Lower leg skin (tissue), 4 donors: ENCODE measurements around the gene KPNA6. TPM values are rescaled to one million over a fixed set of nuclear protein-coding genes. Genes with fewer than 3 reads are reported as not detected.

Experiments
- DNase-seq, 2 donors: peaks; one replicate each; pipeline ENCODE4 v3.0.0-alpha.2; 2019; ENCODE audit warnings: low spot score in 2 of 2
- H3K4me3 ChIP-seq: fragments of 200-600 bp; sonication (generic); 2 replicates; pipeline ENCODE4 v1.5.1; 2017; ENCODE audit warnings: mild to moderate bottlenecking, low read depth; ENCODE audit not compliant: poor library complexity, severe bottlenecking
- CTCF ChIP-seq, 3 donors: fragments of 450-650 bp; IDR thresholded peaks; one replicate each; pipeline ENCODE4 v1.5.1; 2016; ENCODE audit warnings: antibody characterized with exemption in 3 of 3, mild to moderate bottlenecking in 3 of 3, moderate library complexity in 2 of 3
- POLR2A ChIP-seq, 2 donors: fragments of 450-650 bp; IDR thresholded peaks; one replicate each; pipeline ENCODE4 v1.6.1; 2016 to 2017; ENCODE audit warnings: antibody characterized with exemption in 2 of 2, mild to moderate bottlenecking in 1 of 2, moderate library complexity in 1 of 2
- WGBS, 2 donors: methylation state at CpG; one replicate each; pipeline ENCODE4 v1.1.5; 2018; 5-methylcytosine and 5-hydroxymethylcytosine counted together
- intact Hi-C: fragments of 100-400 bp; cut with DNase I; formaldehyde crosslinking; loops from one replicate; pipeline ENCODE4 v1.15.0; 2023; ENCODE audit warnings: low total_unique reads
- total RNA-seq, 4 donors: library from RNA; depleted of rRNA; stranded (reverse); fragments of >200 nt; gene quantifications; one replicate each; pipeline ENCODE4 v1.1.0, GENCODE V29; 2016

Gene KPNA6
- total RNA-seq, 4 donors from 2014 or later = 44.2 to 48.5 (median 44.3) TPM

DNA sequence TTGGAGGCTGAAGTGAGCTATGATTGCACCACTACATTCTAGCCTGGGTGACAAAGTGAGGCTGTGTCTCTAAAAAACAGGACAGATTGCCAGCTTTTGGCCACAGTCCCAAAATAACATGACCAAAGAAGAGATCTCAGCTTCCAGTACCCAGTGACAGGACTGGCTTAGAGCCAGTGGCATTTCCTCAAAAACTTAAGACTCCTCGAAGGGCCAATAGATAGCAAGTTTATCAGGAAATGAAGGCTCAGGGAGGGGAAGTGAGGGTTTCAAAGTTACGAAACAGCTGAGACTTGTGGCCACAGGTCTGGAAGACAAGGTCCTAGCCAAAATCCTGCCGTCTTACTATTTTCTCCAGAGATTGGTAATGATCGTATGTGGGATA lies 41.4 kb upstream of the KPNA6 start:
- TF ChIP-seq POLR2A (IDR thresholded peaks at IDR 0.05) (no peak), CTCF (IDR thresholded peaks at IDR 0.05) (no peak)
- H3K4me3 ChIP-seq = no peak overlapping the region
- DNase-seq = peak; percentile 88 to 89
- 0 to 3% methylated on average over 4 of the region's 4 CpGs for WGBS, 2 donors
- intact Hi-C loops = loop anchor here (10.0 kb wide), 1 partner anchor 282 kb away; no protein-coding TSS in a partner anchor

DNA sequence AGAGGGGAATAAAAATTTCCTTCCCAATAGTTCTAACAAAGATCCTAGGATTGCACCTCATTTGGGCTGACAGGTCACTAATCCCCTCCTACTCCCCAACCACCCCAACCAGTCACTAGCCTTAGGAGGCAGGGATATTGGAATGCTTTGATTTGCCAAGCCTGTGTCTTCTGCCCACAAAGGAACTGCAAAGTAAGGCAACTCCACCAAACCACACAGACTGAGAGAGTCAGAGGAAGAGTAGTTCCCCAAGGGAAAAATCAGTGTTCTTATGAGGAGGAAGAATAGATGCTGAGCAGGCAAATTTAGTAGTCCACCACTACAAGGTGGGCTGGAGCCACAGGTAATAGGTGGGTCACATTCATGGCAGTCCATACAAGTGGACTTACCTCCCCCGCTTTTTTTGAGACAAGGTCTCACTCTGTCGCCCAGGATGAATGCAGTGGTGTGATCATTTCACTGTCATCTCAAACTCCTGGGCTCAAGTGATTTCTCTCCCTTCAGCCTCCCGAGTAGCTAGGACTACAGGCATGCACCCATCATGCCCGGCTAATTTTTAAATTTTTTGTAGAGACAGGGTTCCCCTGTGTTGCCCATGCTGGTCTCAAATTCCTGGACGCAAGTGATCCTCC lies 38.8 kb upstream of the KPNA6 start:
- intact Hi-C loops = loop anchor here (10.0 kb wide), 1 partner anchor 284 kb away; no protein-coding TSS in a partner anchor
- H3K4me3 ChIP-seq = no peak overlapping the region
- WGBS, 2 donors = 72 to 81% methylated on average over 5 of the region's 5 CpGs
- TF ChIP-seq CTCF (IDR thresholded peaks at IDR 0.05) (no peak), POLR2A (IDR thresholded peaks at IDR 0.05) (no peak)
- DNase-seq = peak in 1 of 2 donors; percentile 63

DNA sequence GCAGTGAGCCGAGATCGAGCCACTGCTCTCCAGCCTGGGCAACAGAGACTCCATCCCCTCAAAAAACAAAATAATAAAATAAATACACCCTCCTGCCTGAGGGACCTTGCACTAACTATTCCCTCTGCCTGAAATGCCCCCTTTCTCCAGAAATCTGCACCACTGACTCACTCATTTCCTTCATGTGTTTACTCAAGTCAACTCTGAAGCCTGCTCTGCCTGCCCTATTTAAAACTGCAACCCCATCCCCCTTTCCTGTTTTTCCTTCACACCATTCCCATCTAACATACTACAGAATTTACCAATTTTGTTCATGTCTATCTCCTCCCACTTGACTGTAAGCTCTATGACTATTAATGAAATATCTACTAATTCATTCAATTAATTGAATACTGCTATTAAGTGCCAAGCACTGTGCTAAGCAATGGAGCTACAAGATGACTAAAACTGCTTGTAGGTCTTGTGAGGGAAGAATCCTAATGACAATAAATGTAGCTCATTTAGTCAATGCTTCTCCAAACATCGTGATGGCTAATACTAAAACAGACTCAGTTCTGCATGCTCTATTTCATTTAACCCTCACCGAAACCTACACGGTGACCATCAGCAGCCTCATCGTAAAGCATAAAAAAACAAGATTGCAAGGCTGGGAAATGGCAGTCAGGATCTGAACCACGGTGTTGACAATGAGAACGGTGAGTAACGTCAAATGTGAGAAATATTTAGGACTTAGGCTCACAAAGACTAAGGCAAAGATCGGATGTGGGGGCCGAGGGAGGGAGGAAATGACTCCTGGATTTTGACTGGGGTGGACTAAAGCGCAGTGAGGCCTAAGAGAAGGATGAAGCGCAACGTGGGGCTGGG lies 35.9 kb upstream of the KPNA6 start:
- DNase-seq = no peak
- 17 to 18% methylated on average over 14 of the region's 14 CpGs for WGBS, 2 donors
- H3K4me3 ChIP-seq = peak overlapping the region; percentile 55
- intact Hi-C loops = no loop called here
- no peak for TF ChIP-seq CTCF (IDR thresholded peaks at IDR 0.05)
- TF ChIP-seq POLR2A (IDR thresholded peaks at IDR 0.05) = no peak

- TF ChIP-seq POLR2A (IDR thresholded peaks at IDR 0.05) = no peak
- TF ChIP-seq CTCF (IDR thresholded peaks at IDR 0.05) = no peak
- WGBS, 2 donors = 1% methylated on average over 42 to 50 of the region's 67 CpGs
- intact Hi-C loops = no loop called here
- peak within 1 kb of the TSS; percentile 55 for H3K4me3 ChIP-seq
- peak; percentile 94 to 99 for DNase-seq
Observed at GRCh38 chr1:32072622-32073298, 35.1 kb upstream of the KPNA6 start, which contains the start of gene TMEM39B. Gene TMEM39B, plus strand, starts transcription at chr1:32072939. Its CDS starts 109 bp downstream, at chr1:32073048.

GRCh38 chr1:32073299-32074229 lies 34.3 kb upstream of the KPNA6 start:
- intact Hi-C loops = no loop called here
- DNase-seq = peak; percentile 83 to 96

More at GRCh38 chr1:32073299-32074229, 34.3 kb upstream of the KPNA6 start:
- H3K4me3 ChIP-seq = peak overlapping the region; percentile 55
- no peak for TF ChIP-seq CTCF (IDR thresholded peaks at IDR 0.05)
- TF ChIP-seq POLR2A (IDR thresholded peaks at IDR 0.05) = no peak
- 22 to 27% methylated on average over 28 of the region's 28 CpGs for WGBS, 2 donors
